NB4 (cell line): ENCODE data around the gene PCDHGA3.

ENCODE experiments used
- CTCF ChIP-seq: IDR thresholded peaks from one replicate; pipeline ENCODE4 v1.5.1; 2012; ENCODE audit warnings: low read depth, low read length
- MAX ChIP-seq: IDR thresholded peaks from 2 replicates; pipeline ENCODE4 v1.6.1; 2011; ENCODE audit warnings: low read depth, low read length
- MYC ChIP-seq: IDR thresholded peaks from 2 replicates; pipeline ENCODE4 v1.6.1; 2011; ENCODE audit warnings: low read depth, low read length
- POLR2A ChIP-seq: IDR thresholded peaks from 2 replicates; pipeline ENCODE4 v1.6.1; 2011; ENCODE audit warnings: mild to moderate bottlenecking; ENCODE audit not compliant: insufficient read length; ENCODE audit errors: extremely low read depth

GRCh38 chr5:141349917-141350619 lies 6.4 kb downstream of the PCDHGA3 start, which contains the start of gene PCDHGB1:
- TF ChIP-seq POLR2A (no peak), CTCF (peak; percentile 77), MAX (no peak), MYC (no peak)
